Measurements from ENCODE around the gene CCHCR1. TPM values are rescaled to one million over a fixed set of nuclear protein-coding genes. Genes with fewer than 3 reads are reported as not detected.
"Not testable (repeated sequence)": the region's sequence is repeated elsewhere in the genome, so short reads cannot be mapped to it uniquely, and the experiment has no call there.

CCHCR1 gene
- polyA plus RNA-seq, 1 donor (not counting 4 experiments of a cell fraction or from before 2014, with no cell fraction given), result 7.5 TPM

DNA sequence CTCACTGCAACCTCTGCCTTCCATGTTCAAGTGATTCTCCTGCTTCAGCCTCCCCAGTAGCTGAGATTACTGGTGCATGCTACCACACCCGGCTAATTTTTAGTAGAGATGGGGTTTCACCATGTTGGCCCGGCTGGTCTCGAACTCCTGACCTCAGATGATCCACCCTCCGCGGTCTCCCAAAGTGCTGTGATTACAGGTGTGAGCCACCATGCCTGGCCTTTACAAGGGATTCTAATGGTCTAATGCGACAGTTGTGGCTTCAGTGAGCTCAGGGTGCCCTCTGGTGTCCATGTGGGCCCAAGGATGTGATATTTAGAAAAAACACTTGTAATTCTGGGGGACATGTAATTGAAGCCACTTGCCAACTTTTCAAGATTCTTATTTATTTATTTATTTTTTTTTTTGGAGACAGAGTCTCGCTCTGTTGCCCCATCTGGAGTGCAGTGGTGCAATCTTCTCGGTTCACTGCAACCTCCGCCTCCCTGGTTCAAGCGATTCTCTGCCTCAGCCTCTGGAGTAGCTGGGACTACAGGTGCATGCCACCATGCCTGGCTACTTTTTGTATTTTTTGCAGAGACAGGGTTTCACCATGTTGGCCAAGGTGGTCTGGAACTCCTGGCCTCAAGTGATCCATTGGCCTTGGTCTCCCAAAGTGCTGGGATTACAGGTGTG, 35.0 kb upstream of the CCHCR1 start:
- H2AFZ ChIP-seq (ENCODE audit: control insufficient read depth, low read length); H3K79me2 ChIP-seq (ENCODE audit: control insufficient read depth, insufficient read depth, low read length); dilution Hi-C loops (cut with MboI; ENCODE audit: extremely low pct_ligation_motif_present, low sequenced_read_pairs); H3K9me1 ChIP-seq (ENCODE audit: control insufficient read depth, extremely low read depth, insufficient read depth, low read length); H3K9ac ChIP-seq (ENCODE audit: control insufficient read depth, extremely low read depth, insufficient read depth, low read length); H3K4me1 ChIP-seq (ENCODE audit: control insufficient read depth, extremely low read depth, insufficient read depth, low read length); H3K36me3 ChIP-seq (ENCODE audit: control insufficient read depth in 2 of 2, extremely low read depth in 1 of 2, insufficient read depth in 2 of 2, low read length in 2 of 2); H3K4me3 ChIP-seq (ENCODE audit: control insufficient read depth in 2 of 3, extremely low read depth in 1 of 3, insufficient read depth in 2 of 3, low read depth in 1 of 3, low read length in 3 of 3); H3K27ac ChIP-seq (ENCODE audit: control insufficient read depth, insufficient read depth, low read length); DNase-seq (ENCODE audit: low read depth, low spot score); H3K27me3 ChIP-seq (ENCODE audit: control insufficient read depth, extremely low read depth, insufficient read depth, low read length); FAIRE-seq; H3K9me3 ChIP-seq (ENCODE audit: control insufficient read depth, low read depth, low read length); H4K20me1 ChIP-seq (ENCODE audit: control insufficient read depth, extremely low read depth, insufficient read depth, low read length); H3K4me2 ChIP-seq (ENCODE audit: control insufficient read depth, extremely low read depth, insufficient read depth, low read depth, low read length): not testable (repeated sequence)
- TF ChIP-seq, protein P1, sequence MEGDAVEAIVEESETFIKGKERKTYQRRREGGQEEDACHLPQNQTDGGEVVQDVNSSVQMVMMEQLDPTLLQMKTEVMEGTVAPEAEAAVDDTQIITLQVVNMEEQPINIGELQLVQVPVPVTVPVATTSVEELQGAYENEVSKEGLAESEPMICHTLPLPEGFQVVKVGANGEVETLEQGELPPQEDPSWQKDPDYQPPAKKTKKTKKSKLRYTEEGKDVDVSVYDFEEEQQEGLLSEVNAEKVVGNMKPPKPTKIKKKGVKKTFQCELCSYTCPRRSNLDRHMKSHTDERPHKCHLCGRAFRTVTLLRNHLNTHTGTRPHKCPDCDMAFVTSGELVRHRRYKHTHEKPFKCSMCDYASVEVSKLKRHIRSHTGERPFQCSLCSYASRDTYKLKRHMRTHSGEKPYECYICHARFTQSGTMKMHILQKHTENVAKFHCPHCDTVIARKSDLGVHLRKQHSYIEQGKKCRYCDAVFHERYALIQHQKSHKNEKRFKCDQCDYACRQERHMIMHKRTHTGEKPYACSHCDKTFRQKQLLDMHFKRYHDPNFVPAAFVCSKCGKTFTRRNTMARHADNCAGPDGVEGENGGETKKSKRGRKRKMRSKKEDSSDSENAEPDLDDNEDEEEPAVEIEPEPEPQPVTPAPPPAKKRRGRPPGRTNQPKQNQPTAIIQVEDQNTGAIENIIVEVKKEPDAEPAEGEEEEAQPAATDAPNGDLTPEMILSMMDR (optimal IDR thresholded peaks at IDR 0.05 in 1 of 3, IDR thresholded peaks at IDR 0.05 in 1 of 3, conservative IDR thresholded peaks at IDR 0.05 in 1 of 3; ENCODE audit: extremely low read depth in 1 of 3, insufficient read depth in 2 of 3, low read length in 3 of 3), result peak; percentile 45 to 79 (median 70)

DNA sequence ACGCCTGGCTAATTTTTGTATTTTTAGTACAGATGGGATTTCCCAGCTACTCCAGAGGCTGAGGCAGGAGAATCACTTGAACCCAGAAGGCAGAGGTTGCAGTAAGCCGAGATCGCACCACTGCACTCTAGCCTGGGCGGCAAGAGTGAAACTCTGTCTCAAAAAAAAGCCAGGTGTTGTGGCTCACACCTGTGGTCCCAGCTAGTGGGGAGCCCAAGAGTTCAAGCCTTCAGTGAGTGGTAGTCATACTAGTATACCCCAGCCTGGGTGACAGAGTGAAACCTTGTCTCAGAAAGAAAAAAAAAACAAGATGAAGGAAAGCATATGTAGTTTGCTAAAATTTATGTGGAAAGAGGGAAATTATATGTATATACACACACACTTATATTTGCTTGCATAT, 32.9 kb upstream of the CCHCR1 start:
- Histone ChIP-seq H3K4me3 (ENCODE audit: control insufficient read depth in 2 of 3, extremely low read depth in 1 of 3, insufficient read depth in 2 of 3, low read depth in 1 of 3, low read length in 3 of 3) (no peak overlapping the region), H3K9me3 (ENCODE audit: control insufficient read depth, low read depth, low read length) (no peaks in the 10 kb centered on the region), H3K4me2 (ENCODE audit: control insufficient read depth, extremely low read depth, insufficient read depth, low read depth, low read length) (no peak overlapping the region), H2AFZ (ENCODE audit: control insufficient read depth, low read length) (no peak overlapping the region), H3K9ac (ENCODE audit: control insufficient read depth, extremely low read depth, insufficient read depth, low read length) (no peak overlapping the region), H3K9me1 (ENCODE audit: control insufficient read depth, extremely low read depth, insufficient read depth, low read length) (no peaks in the 10 kb centered on the region), H3K27me3 (ENCODE audit: control insufficient read depth, extremely low read depth, insufficient read depth, low read length) (no peaks in the 10 kb centered on the region), H3K4me1 (ENCODE audit: control insufficient read depth, extremely low read depth, insufficient read depth, low read length) (peaks cover 8% of the 10 kb centered on the region), H4K20me1 (ENCODE audit: control insufficient read depth, extremely low read depth, insufficient read depth, low read length) (no peaks in the 10 kb centered on the region), H3K27ac (ENCODE audit: control insufficient read depth, insufficient read depth, low read length) (no peak overlapping the region), H3K36me3 (ENCODE audit: control insufficient read depth in 2 of 2, extremely low read depth in 1 of 2, insufficient read depth in 2 of 2, low read length in 2 of 2) (no peaks in the 10 kb centered on the region), H3K79me2 (ENCODE audit: control insufficient read depth, insufficient read depth, low read length) (no peaks in the 10 kb centered on the region)
- no peak for DNase-seq (ENCODE audit: low read depth, low spot score)
- dilution Hi-C loops (cut with MboI; ENCODE audit: extremely low pct_ligation_motif_present, low sequenced_read_pairs), result no loop called here
- TF ChIP-seq EZH2 (IDR thresholded peaks at IDR 0.05; ENCODE audit: low read length), result no peak
- TF ChIP-seq, protein P1 (optimal IDR thresholded peaks at IDR 0.05 in 1 of 3, IDR thresholded peaks at IDR 0.05 in 1 of 3, conservative IDR thresholded peaks at IDR 0.05 in 1 of 3; ENCODE audit: extremely low read depth in 1 of 3, insufficient read depth in 2 of 3, low read length in 3 of 3), result no peak
- no peak for FAIRE-seq

DNA sequence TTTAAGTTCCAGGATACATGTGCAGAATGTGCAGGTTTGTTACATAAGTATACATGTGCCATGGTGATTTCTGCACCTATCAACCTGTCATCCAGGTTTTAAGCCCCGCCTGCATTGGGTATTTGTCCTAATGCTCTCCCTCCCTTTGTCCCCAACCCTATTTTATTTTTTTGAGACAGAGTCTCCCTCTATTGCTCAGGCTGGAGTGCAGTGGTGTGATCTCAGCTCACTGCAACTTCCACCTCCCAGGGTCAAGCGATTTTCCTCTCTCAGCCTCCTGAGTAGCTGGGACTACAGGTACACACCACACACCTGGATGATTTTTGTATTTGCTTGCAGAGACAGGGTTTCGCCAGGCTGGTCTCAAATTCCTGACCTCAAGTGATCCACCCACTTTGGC, 31.6 kb upstream of the CCHCR1 start:
- H4K20me1 ChIP-seq (ENCODE audit: control insufficient read depth, extremely low read depth, insufficient read depth, low read length); FAIRE-seq; H3K27me3 ChIP-seq (ENCODE audit: control insufficient read depth, extremely low read depth, insufficient read depth, low read length); H3K79me2 ChIP-seq (ENCODE audit: control insufficient read depth, insufficient read depth, low read length); H3K4me1 ChIP-seq (ENCODE audit: control insufficient read depth, extremely low read depth, insufficient read depth, low read length); H3K36me3 ChIP-seq (ENCODE audit: control insufficient read depth in 2 of 2, extremely low read depth in 1 of 2, insufficient read depth in 2 of 2, low read length in 2 of 2); H3K27ac ChIP-seq (ENCODE audit: control insufficient read depth, insufficient read depth, low read length); H2AFZ ChIP-seq (ENCODE audit: control insufficient read depth, low read length); H3K9ac ChIP-seq (ENCODE audit: control insufficient read depth, extremely low read depth, insufficient read depth, low read length); H3K9me1 ChIP-seq (ENCODE audit: control insufficient read depth, extremely low read depth, insufficient read depth, low read length); H3K9me3 ChIP-seq (ENCODE audit: control insufficient read depth, low read depth, low read length); H3K4me2 ChIP-seq (ENCODE audit: control insufficient read depth, extremely low read depth, insufficient read depth, low read depth, low read length); DNase-seq (ENCODE audit: low read depth, low spot score); H3K4me3 ChIP-seq (ENCODE audit: control insufficient read depth in 2 of 3, extremely low read depth in 1 of 3, insufficient read depth in 2 of 3, low read depth in 1 of 3, low read length in 3 of 3); dilution Hi-C loops (cut with MboI; ENCODE audit: extremely low pct_ligation_motif_present, low sequenced_read_pairs): not testable (repeated sequence)

Measured in keratinocyte (primary cell).